H1 (cell line): Measurements from ENCODE around the gene SNW1. TPM values are rescaled to one million over a fixed set of nuclear protein-coding genes. Genes with fewer than 3 reads are reported as not detected.

ENCODE experiments used
- BACH1 ChIP-seq: IDR thresholded peaks from 2 replicates; pipeline ENCODE4 v1.6.1; 2012; ENCODE audit warnings: low read length, improper control_type of control experiment
- BCL11A ChIP-seq, 2 experiments: IDR thresholded peaks; one replicate each; pipeline ENCODE4 v1.6.1; 2011; ENCODE audit warnings: low read depth in 2 of 2, low read length in 2 of 2, mild to moderate bottlenecking in 2 of 2
- BRCA1 ChIP-seq: IDR thresholded peaks from 2 replicates; pipeline ENCODE4 v1.6.1; 2012; ENCODE audit warnings: low read depth, low read length, improper control_type of control experiment
- CEBPB ChIP-seq: IDR thresholded peaks from 2 replicates; pipeline ENCODE4 v1.6.1; 2012; ENCODE audit warnings: low read depth, low read length
- CHD2 ChIP-seq: IDR thresholded peaks from 2 replicates; pipeline ENCODE4 v1.6.1; 2012; ENCODE audit warnings: low read length, improper control_type of control experiment
- HDAC2 ChIP-seq, 2 experiments: fragments of 300-600 bp in 1 of 2; sonication (generic) in 1 of 2; IDR thresholded peaks; 2 replicates each; pipeline ENCODE4 v1.6.1; 2011 to 2012; ENCODE audit warnings: low read depth in 2 of 2, low read length in 2 of 2, mild to moderate bottlenecking in 2 of 2, moderate library complexity in 2 of 2, borderline replicate concordance in 1 of 2, inconsistent platforms in 1 of 2
- RAD21 ChIP-seq, 2 experiments: IDR thresholded peaks in 1 of 2; conservative IDR thresholded peaks in 1 of 2; 2 replicates each; pipeline ENCODE4 v1.6.1; 2011; ENCODE audit warnings: low read depth in 2 of 2, low read length in 2 of 2, improper control_type of control experiment in 1 of 2, inconsistent platforms in 1 of 2, mild to moderate bottlenecking in 1 of 2, moderate library complexity in 1 of 2
- RBBP5 ChIP-seq: IDR thresholded peaks from 2 replicates; pipeline ENCODE4 v1.7.1; 2012; ENCODE audit warnings: low read depth, mild to moderate bottlenecking, inconsistent platforms, low read length, moderate library complexity, borderline replicate concordance
- RXRA ChIP-seq: IDR thresholded peaks from 2 replicates; pipeline ENCODE4 v1.6.1; 2011; ENCODE audit warnings: low read depth, mild to moderate bottlenecking, low read length, moderate library complexity; ENCODE audit not compliant: insufficient read depth
- SRF ChIP-seq: IDR thresholded peaks from 2 replicates; pipeline ENCODE4 v1.6.1; 2011; ENCODE audit warnings: mild to moderate bottlenecking, low read depth, low read length, moderate library complexity
- YY1 ChIP-seq: IDR thresholded peaks from 2 replicates; pipeline ENCODE4 v1.6.1; 2011; ENCODE audit warnings: low read depth, mild to moderate bottlenecking, low read length
- polyA plus RNA-seq, 7 experiments: library from polyadenylated mRNA; depleted of rRNA in 3 of 7; stranded (reverse) in 5 of 7; unstranded in 2 of 7; fragments of >200 nt in 5 of 7; fragments of 200-250 nt in 2 of 7; gene quantifications; 1 replicate in 5 of 7; 2 replicates in 1 of 7; 4 replicates in 1 of 7; pipeline versions ENCODE4 v1.2.1 to v1.2.3, GENCODE V29; 2011 to 2013; ENCODE audit warnings: missing spikeins in 2 of 7, mixed read lengths in 2 of 7
- total RNA-seq: library from RNA; stranded (reverse); fragmentation: NEBNext Ultra II Directional; extraction: Animal tissue kit (Norgen Biotek cat#: 25700); gene quantifications from 2 replicates; pipeline ENCODE4 v1.2.1, GENCODE V29; 2021
- TF ChIP-seq, protein P1 (sequence below): IDR thresholded peaks from 2 replicates; pipeline ENCODE4 v1.6.1; 2011; ENCODE audit warnings: low read length, improper control_type of control experiment

Gene SNW1
- total and polyA plus RNA-seq, 2 of the 8 experiments (the other 6 are each of a cell fraction or from before 2014, with no cell fraction given): 13.2 to 79.2 TPM

- no peak for TF ChIP-seq HDAC2 (IDR thresholded peaks at IDR 0.05; ENCODE audit: borderline replicate concordance in 1 of 2, low read depth in 2 of 2, low read length in 2 of 2)
- TF ChIP-seq RBBP5: no peak
- no peak for TF ChIP-seq YY1
- no peak for TF ChIP-seq BCL11A (IDR thresholded peaks at IDR 0.05; ENCODE audit: low read depth in 2 of 2, low read length in 2 of 2)
- TF ChIP-seq CEBPB: no peak
- TF ChIP-seq RXRA: no peak
- no peak for TF ChIP-seq BRCA1
- TF ChIP-seq SRF: no peak
- TF ChIP-seq BACH1: no peak
- no peak for TF ChIP-seq CHD2
- no peak for TF ChIP-seq RAD21 (IDR thresholded peaks at IDR 0.05 in 1 of 2, conservative IDR thresholded peaks at IDR 0.05 in 1 of 2; ENCODE audit: low read depth in 2 of 2, low read length in 2 of 2)
- TF ChIP-seq, protein P1, sequence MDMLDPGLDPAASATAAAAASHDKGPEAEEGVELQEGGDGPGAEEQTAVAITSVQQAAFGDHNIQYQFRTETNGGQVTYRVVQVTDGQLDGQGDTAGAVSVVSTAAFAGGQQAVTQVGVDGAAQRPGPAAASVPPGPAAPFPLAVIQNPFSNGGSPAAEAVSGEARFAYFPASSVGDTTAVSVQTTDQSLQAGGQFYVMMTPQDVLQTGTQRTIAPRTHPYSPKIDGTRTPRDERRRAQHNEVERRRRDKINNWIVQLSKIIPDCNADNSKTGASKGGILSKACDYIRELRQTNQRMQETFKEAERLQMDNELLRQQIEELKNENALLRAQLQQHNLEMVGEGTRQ: no peak
- TF ChIP-seq, all 59 proteins: peak for 0
Observed at GRCh38 chr14:77730976-77731497, 29.9 kb downstream of the SNW1 start (continued).
